HCT116 (cell line): ENCODE data around the gene MAPK8. TPM values are rescaled to one million over a fixed set of nuclear protein-coding genes. Genes with fewer than 3 reads are reported as not detected.
A peak's percentile ranks its signal among the peaks of the same experiment; 100 is the strongest.

Experiments used
- ATAC-seq: fragments of 200-7000 bp; cut with Tn5 transposase; 2 replicates; pipeline ENCODE4 v1.9.1; 2020; ENCODE audit warnings: mild to moderate bottlenecking, moderate library complexity
- BruUV-seq: library from RNA; stranded (reverse); fragments of 400-500 nt; replicated peaks from 2 replicates; lab custom pipeline; 2021; lab: Mats Ljungman, UMichigan
- CTCF ChIA-PET: fragments of 300-600 bp; sonication (Branson Sonifier 250); formaldehyde crosslinking; loops from one replicate; lab custom pipeline; 2021; ENCODE audit warnings: antibody characterized with exemption; lab: Charles Lee
- POLR2A ChIA-PET: fragments of 300-600, 350-600 bp; sonication (Branson Sonifier 250); formaldehyde crosslinking; loops from one replicate; lab custom pipeline; 2021; ENCODE audit warnings: antibody characterized with exemption; lab: Charles Lee
- RAD21 ChIA-PET, 2 experiments: fragments of 300-600 bp; sonication (Branson Sonifier 250); formaldehyde crosslinking; loops; one replicate each; lab custom pipeline; 2023; ENCODE audit warnings: low total read pairs in 2 of 2; ENCODE audit not compliant: uncharacterized antibody in 2 of 2, unreplicated experiment in 2 of 2, low non-redundant PET in 1 of 2; lab: Charles Lee
- DNase-seq: peaks from one replicate; pipeline ENCODE4 v3.0.0-alpha.2; 2010; ENCODE audit warnings: low read depth, low spot score
- H2AFZ ChIP-seq: fragments of 200-600 bp; shearing (Covaris generic), sonication (generic); 2 replicates; pipeline ENCODE4 v1.6.1; 2017; ENCODE audit warnings: low read depth, mixed run types, mixed read lengths, antibody characterized with exemption, low read length; ENCODE audit not compliant: poor library complexity, severe bottlenecking
- H3K27ac ChIP-seq: 2 replicates; pipeline ENCODE4 v1.5.1; 2012; ENCODE audit warnings: low read depth, low read length
- H3K27me3 ChIP-seq: fragments of 200-600 bp; sonication (generic); 2 replicates; pipeline ENCODE4 v1.6.1; 2016; ENCODE audit warnings: mixed run types, low read length, mixed read lengths; ENCODE audit not compliant: insufficient read depth
- H3K36me3 ChIP-seq, 2 experiments: fragments of 200-500 bp in 1 of 2; fragments of 200-600 bp in 1 of 2; sonication (Bioruptor generic) in 1 of 2; sonication (generic) in 1 of 2; 2 replicates each; pipeline versions ENCODE4 v1.5.1 to v1.6.1; 2014 to 2016; ENCODE audit warnings: low read length in 2 of 2, inconsistent platforms in 1 of 2, mixed read lengths in 1 of 2, mixed run types in 1 of 2; ENCODE audit not compliant: insufficient read depth in 2 of 2, control insufficient read depth in 1 of 2
- H3K4me1 ChIP-seq, 2 experiments: fragments of 200-600 bp in 1 of 2; sonication (generic) in 1 of 2; 2 replicates each; pipeline versions ENCODE4 v1.5.1 to v1.6.1; 2012 to 2017; ENCODE audit warnings: low read length in 2 of 2, inconsistent platforms in 1 of 2, mild to moderate bottlenecking in 1 of 2, mixed read lengths in 1 of 2, mixed run types in 1 of 2, moderate library complexity in 1 of 2; ENCODE audit not compliant: insufficient read depth in 2 of 2, control insufficient read depth in 1 of 2
- H3K4me2 ChIP-seq: fragments of 200-600 bp; sonication (generic); 2 replicates; pipeline ENCODE4 v1.6.1; 2017; ENCODE audit warnings: mixed run types, low read length, mixed read lengths
- H3K4me3 ChIP-seq, 2 experiments: fragments of 200-600 bp in 1 of 2; sonication (generic) in 1 of 2; replicated peaks in 1 of 2; 2 replicates each; pipeline ENCODE4 v1.5.1; 2011 to 2016; ENCODE audit warnings: low read length in 2 of 2, control low read depth in 1 of 2, low read depth in 1 of 2, mild to moderate bottlenecking in 1 of 2, mixed read lengths in 1 of 2, mixed run types in 1 of 2
- H3K79me2 ChIP-seq: fragments of 200-600 bp; sonication (generic); 2 replicates; pipeline ENCODE4 v1.6.1; 2017; ENCODE audit warnings: mild to moderate bottlenecking, mixed run types, low read length, moderate library complexity, mixed read lengths; ENCODE audit not compliant: insufficient read depth
- H3K9ac ChIP-seq: fragments of 200-600 bp; sonication (generic); 2 replicates; pipeline ENCODE4 v1.6.1; 2016; ENCODE audit warnings: low read length, mixed read lengths
- H3K9me2 ChIP-seq: fragments of 200-600 bp; sonication (generic), shearing (Covaris generic); 2 replicates; pipeline ENCODE4 v1.6.1; 2017; ENCODE audit warnings: mixed run types, mild to moderate bottlenecking, moderate library complexity; ENCODE audit not compliant: insufficient read depth
- H3K9me3 ChIP-seq, 2 experiments: fragments of 200-500 bp in 1 of 2; fragments of 200-600 bp in 1 of 2; sonication (Bioruptor generic) in 1 of 2; sonication (generic) in 1 of 2; 2 replicates each; pipeline ENCODE4 v1.6.1; 2014 to 2017; ENCODE audit warnings: low read length in 2 of 2, mixed read lengths in 2 of 2, inconsistent platforms in 1 of 2, low read depth in 1 of 2, mild to moderate bottlenecking in 1 of 2, mixed run types in 1 of 2, moderate library complexity in 1 of 2; ENCODE audit not compliant: control insufficient read depth in 1 of 2, insufficient read depth in 1 of 2
- H4K20me1 ChIP-seq: fragments of 200-600 bp; sonication (generic), shearing (Covaris generic); 2 replicates; pipeline ENCODE4 v1.6.1; 2017; ENCODE audit warnings: mixed run types, mild to moderate bottlenecking, moderate library complexity; ENCODE audit not compliant: insufficient read depth
- CBX3 ChIP-seq: IDR thresholded peaks from 2 replicates; pipeline ENCODE4 v1.6.1; 2012; ENCODE audit warnings: low read depth
- CEBPB ChIP-seq: IDR thresholded peaks from 2 replicates; pipeline ENCODE4 v1.6.1; 2012; ENCODE audit warnings: low read depth
- EGR1 ChIP-seq: IDR thresholded peaks from 2 replicates; pipeline ENCODE4 v1.6.1; 2012; ENCODE audit warnings: low read depth
- ELF1 ChIP-seq: IDR thresholded peaks from 2 replicates; pipeline ENCODE4 v1.6.1; 2012; ENCODE audit warnings: low read depth, borderline replicate concordance
- EZH2phosphoT487 ChIP-seq: fragments of 200-600 bp; IDR thresholded peaks from 2 replicates; pipeline ENCODE4 v1.6.1; 2018; ENCODE audit warnings: antibody characterized with exemption, borderline replicate concordance
- JUND ChIP-seq: IDR thresholded peaks from 2 replicates; pipeline ENCODE4 v1.6.1; 2012
- POLR2AphosphoS5 ChIP-seq: IDR thresholded peaks from 2 replicates; pipeline ENCODE4 v1.6.1; 2011; ENCODE audit warnings: mild to moderate bottlenecking, low read depth, low read length, moderate library complexity
- RAD21 ChIP-seq: IDR thresholded peaks from 2 replicates; pipeline ENCODE4 v1.6.1; 2012; ENCODE audit warnings: low read depth, mild to moderate bottlenecking
- SP1 ChIP-seq: IDR thresholded peaks from 2 replicates; pipeline ENCODE4 v1.6.1; 2012; ENCODE audit warnings: low read depth
- TCF7L2 ChIP-seq: IDR thresholded peaks from 2 replicates; pipeline ENCODE4 v1.7.0; 2011; ENCODE audit warnings: borderline replicate concordance, inconsistent platforms; ENCODE audit not compliant: insufficient read depth, insufficient read length; ENCODE audit errors: extremely low read depth
- YY1 ChIP-seq: IDR thresholded peaks from 2 replicates; pipeline ENCODE4 v1.6.1; 2011; ENCODE audit warnings: low read length, low read depth, moderate library complexity, mild to moderate bottlenecking; ENCODE audit not compliant: insufficient replicate concordance; ENCODE audit errors: extremely low read depth
- ZFX ChIP-seq: fragments of 450-650 bp; IDR thresholded peaks from 2 replicates; pipeline ENCODE4 v1.6.1; 2017
- intact Hi-C: fragments of 100-400 bp; cut with micrococcal nuclease; formaldehyde crosslinking; loops from 2 replicates; pipeline ENCODE4 v1.10.0; 2022
- total RNA-seq: library from RNA; stranded (reverse); gene quantifications from one replicate; pipeline ENCODE4 v1.2.1, GENCODE V29; 2021; ENCODE audit not compliant: unreplicated experiment
- TF ChIP-seq, protein P1 (sequence below), 3 experiments: fragments of 200-600 bp in 1 of 3; sonication (generic) in 1 of 3; IDR thresholded peaks in 2 of 3; conservative IDR thresholded peaks in 1 of 3; 2 replicates each; pipeline ENCODE4 v1.5.1; 2012 to 2017; ENCODE audit warnings: low read depth in 2 of 3, low read length in 2 of 3, antibody characterized with exemption in 1 of 3, borderline replicate concordance in 1 of 3, control low read depth in 1 of 3, mild to moderate bottlenecking in 1 of 3, mixed read lengths in 1 of 3, mixed run types in 1 of 3, moderate library complexity in 1 of 3; ENCODE audit not compliant: insufficient read depth in 1 of 3
- TF ChIP-seq, protein P2 (sequence below): IDR thresholded peaks from 2 replicates; pipeline ENCODE4 v1.6.1; 2012
- TF ChIP-seq, protein P3 (sequence below): IDR thresholded peaks from 2 replicates; pipeline ENCODE4 v1.6.1; 2012; ENCODE audit warnings: low read depth

Gene MAPK8
- total RNA-seq, 1 experiment from 2014 or later: 71.0 TPM

DNA sequence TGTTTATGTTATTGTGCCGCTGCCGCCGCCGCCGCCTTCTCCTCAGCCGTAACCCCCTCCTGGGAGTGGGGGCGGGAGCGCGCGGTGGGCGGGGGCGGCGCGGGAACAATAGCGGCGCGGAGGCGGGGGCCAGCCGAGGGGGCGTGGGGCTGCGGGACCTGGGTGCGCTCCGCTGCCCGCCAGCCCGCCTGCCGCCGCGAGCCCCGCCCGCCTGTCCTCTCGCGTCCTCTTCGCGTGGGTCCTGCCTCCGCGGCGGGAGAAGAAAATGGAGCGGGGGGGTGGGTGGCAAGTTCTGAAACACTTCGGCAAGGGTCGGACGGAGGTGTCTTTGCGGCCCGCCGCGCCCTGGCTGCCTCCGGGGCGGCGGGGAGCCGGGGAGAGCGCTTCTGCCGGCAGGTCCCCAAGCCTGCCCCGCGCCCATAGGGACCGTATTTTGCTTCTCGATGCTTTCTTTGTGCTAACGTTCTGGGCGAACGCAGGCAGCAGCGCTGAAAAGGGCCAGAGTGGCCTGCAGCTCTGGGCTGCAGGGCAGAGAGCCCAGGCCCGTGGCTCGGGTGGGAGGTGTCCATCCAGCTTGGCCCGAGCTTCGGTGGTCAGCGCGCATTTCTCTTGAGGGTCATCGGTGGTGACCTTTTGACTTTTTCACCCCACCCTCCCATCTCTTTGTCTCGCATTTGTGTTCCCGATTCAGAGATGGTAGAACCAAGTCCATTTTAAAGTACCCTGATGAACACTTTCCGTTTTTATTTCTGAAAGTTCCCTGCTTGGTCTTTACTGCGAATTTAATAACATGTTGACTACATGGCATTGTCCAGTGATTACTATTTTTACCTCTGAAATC lies 613 bp downstream of the MAPK8 start:
- Histone ChIP-seq H4K20me1 (peaks cover 4% of the 10 kb centered on the region; the same call in 1 of the 2 replicates), H3K4me1 (peaks cover 28 to 45% of the 10 kb centered on the region in 2 experiments), H3K27ac (peak overlapping the region; percentile 62), H3K27me3 (no peaks in the 10 kb centered on the region), H3K4me3 (peak overlapping the region; percentile 65 to 83), H3K9me2 (no peaks in the 10 kb centered on the region), H3K4me2 (peak overlapping the region; percentile 89), H3K9ac (peak overlapping the region; percentile 81), H3K9me3 (no peaks in the 10 kb centered on the region), H3K79me2 (peaks cover 46% of the 10 kb centered on the region), H3K36me3 (no peaks in the 10 kb centered on the region), H2AFZ (no peak overlapping the region)
- 0 out of 2 replicates have a peak, but pooled peaks have one; percentile 6 for TF ChIP-seq ZFX
- TF ChIP-seq, protein P1, sequence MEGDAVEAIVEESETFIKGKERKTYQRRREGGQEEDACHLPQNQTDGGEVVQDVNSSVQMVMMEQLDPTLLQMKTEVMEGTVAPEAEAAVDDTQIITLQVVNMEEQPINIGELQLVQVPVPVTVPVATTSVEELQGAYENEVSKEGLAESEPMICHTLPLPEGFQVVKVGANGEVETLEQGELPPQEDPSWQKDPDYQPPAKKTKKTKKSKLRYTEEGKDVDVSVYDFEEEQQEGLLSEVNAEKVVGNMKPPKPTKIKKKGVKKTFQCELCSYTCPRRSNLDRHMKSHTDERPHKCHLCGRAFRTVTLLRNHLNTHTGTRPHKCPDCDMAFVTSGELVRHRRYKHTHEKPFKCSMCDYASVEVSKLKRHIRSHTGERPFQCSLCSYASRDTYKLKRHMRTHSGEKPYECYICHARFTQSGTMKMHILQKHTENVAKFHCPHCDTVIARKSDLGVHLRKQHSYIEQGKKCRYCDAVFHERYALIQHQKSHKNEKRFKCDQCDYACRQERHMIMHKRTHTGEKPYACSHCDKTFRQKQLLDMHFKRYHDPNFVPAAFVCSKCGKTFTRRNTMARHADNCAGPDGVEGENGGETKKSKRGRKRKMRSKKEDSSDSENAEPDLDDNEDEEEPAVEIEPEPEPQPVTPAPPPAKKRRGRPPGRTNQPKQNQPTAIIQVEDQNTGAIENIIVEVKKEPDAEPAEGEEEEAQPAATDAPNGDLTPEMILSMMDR (IDR thresholded peaks at IDR 0.05 in 2 of 3, conservative IDR thresholded peaks at IDR 0.05 in 1 of 3; ENCODE audit: borderline replicate concordance in 1 of 3, insufficient read depth in 1 of 3, low read depth in 2 of 3, low read length in 2 of 3): no peak
- ChIA-PET CTCF (no interaction called here), POLR2A (no interaction called here), RAD21 (no interaction called here)
- no TSS peak for BruUV-seq
- DNase-seq: no peak
- ATAC-seq: peak; percentile 61
- intact Hi-C loops: no loop called here

DNA sequence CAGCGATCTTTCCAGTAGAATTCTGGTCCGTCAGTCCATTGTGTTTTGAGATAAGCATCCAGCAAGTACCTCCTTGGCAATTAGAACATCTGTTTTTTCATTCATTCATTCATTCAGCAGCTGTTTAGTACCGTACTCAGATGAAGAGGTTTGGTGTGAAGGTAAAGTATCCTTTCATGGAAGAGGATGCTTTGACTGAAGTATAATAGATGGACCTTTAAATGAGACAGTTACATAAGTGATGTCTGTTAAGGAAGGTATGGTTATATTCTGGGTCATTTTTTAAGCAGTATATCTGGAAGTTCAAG lies 1.2 kb downstream of the MAPK8 start:
- H3K27me3 ChIP-seq: no peaks in the 10 kb centered on the region
- peak overlapping the region; percentile 65 to 83 for H3K4me3 ChIP-seq
- H3K27ac ChIP-seq: no peak overlapping the region
- ATAC-seq (no peak), DNase-seq (no peak)
- peaks cover 52% of the 10 kb centered on the region for H3K79me2 ChIP-seq
- peak overlapping the region; percentile 89 for H3K4me2 ChIP-seq
- RAD21 ChIA-PET: no interaction called here
- H4K20me1 ChIP-seq: peaks cover 4% of the 10 kb centered on the region; the same call in 1 of the 2 replicates
- CTCF ChIA-PET: no interaction called here
- no peak overlapping the region for H2AFZ ChIP-seq
- intact Hi-C loops: no loop called here
- H3K9me2 ChIP-seq: no peaks in the 10 kb centered on the region
- no peaks in the 10 kb centered on the region for H3K36me3 ChIP-seq
- no peaks in the 10 kb centered on the region for H3K9me3 ChIP-seq
- peaks cover 28 to 45% of the 10 kb centered on the region in 2 experiments for H3K4me1 ChIP-seq
- BruUV-seq: no TSS peak
- H3K9ac ChIP-seq: peak overlapping the region; percentile 81
- POLR2A ChIA-PET: no interaction called here
- TF ChIP-seq TCF7L2 (no peak), JUND (no peak), ZFX (no peak), CBX3 (no peak), ELF1 (no peak), RAD21 (no peak), CEBPB (no peak), EGR1 (no peak), POLR2AphosphoS5 (no peak), SP1 (no peak), EZH2phosphoT487 (no peak), YY1 (no peak)
- TF ChIP-seq, protein P2, sequence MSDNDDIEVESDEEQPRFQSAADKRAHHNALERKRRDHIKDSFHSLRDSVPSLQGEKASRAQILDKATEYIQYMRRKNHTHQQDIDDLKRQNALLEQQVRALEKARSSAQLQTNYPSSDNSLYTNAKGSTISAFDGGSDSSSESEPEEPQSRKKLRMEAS: no peak
- TF ChIP-seq, protein P3, sequence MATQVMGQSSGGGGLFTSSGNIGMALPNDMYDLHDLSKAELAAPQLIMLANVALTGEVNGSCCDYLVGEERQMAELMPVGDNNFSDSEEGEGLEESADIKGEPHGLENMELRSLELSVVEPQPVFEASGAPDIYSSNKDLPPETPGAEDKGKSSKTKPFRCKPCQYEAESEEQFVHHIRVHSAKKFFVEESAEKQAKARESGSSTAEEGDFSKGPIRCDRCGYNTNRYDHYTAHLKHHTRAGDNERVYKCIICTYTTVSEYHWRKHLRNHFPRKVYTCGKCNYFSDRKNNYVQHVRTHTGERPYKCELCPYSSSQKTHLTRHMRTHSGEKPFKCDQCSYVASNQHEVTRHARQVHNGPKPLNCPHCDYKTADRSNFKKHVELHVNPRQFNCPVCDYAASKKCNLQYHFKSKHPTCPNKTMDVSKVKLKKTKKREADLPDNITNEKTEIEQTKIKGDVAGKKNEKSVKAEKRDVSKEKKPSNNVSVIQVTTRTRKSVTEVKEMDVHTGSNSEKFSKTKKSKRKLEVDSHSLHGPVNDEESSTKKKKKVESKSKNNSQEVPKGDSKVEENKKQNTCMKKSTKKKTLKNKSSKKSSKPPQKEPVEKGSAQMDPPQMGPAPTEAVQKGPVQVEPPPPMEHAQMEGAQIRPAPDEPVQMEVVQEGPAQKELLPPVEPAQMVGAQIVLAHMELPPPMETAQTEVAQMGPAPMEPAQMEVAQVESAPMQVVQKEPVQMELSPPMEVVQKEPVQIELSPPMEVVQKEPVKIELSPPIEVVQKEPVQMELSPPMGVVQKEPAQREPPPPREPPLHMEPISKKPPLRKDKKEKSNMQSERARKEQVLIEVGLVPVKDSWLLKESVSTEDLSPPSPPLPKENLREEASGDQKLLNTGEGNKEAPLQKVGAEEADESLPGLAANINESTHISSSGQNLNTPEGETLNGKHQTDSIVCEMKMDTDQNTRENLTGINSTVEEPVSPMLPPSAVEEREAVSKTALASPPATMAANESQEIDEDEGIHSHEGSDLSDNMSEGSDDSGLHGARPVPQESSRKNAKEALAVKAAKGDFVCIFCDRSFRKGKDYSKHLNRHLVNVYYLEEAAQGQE: no peak
